Urothelium cell line (cell line): ENCODE data around the gene KCNQ5.

Source experiments
- DNase-seq: peaks from one replicate; pipeline ENCODE4 v3.0.0; 2011; ENCODE audit warnings: low spot score, mixed read lengths
- FAIRE-seq: peaks from 2 replicates; lab custom pipeline; 2011; peaks lifted over from hg19 to GRCh38; lab: Jason Lieb, UNC

Gene KCNQ5

GRCh38 chr6:72788188-72788587 is 166.3 kb downstream of the KCNQ5 start:
- FAIRE-seq (no peak), DNase-seq (no peak)

GRCh38 chr6:72789145-72789544 is 167.3 kb downstream of the KCNQ5 start:
- FAIRE-seq: no peak

GRCh38 chr6:72792692-72793091 is 170.8 kb downstream of the KCNQ5 start:
- no peak for FAIRE-seq
- no peak for DNase-seq

More at GRCh38 chr6:72789145-72789544, 167.3 kb downstream of the KCNQ5 start:
- no peak for DNase-seq

- no peak for DNase-seq
- no peak for FAIRE-seq
Observed at GRCh38 chr6:72793641-72794395, 172.0 kb downstream of the KCNQ5 start.

- no peak for FAIRE-seq
- no peak for DNase-seq
Observed at GRCh38 chr6:72798196-72798595, 176.3 kb downstream of the KCNQ5 start.

- no peak for DNase-seq
- no peak for FAIRE-seq
Observed at GRCh38 chr6:72809746-72810379, 188.0 kb downstream of the KCNQ5 start.

- DNase-seq: no peak
- no peak for FAIRE-seq
Observed at GRCh38 chr6:72810571-72811280, 188.9 kb downstream of the KCNQ5 start.

- FAIRE-seq: no peak
- DNase-seq: peak; percentile 31
Observed at GRCh38 chr6:72811971-72812421, 190.1 kb downstream of the KCNQ5 start.

- FAIRE-seq: no peak
- DNase-seq: no peak
Observed at GRCh38 chr6:72813807-72814596, 192.1 kb downstream of the KCNQ5 start.

GRCh38 chr6:72816022-72816421 is 194.2 kb downstream of the KCNQ5 start:
- FAIRE-seq (no peak), DNase-seq (no peak)

GRCh38 chr6:72817208-72817607 is 195.3 kb downstream of the KCNQ5 start:
- no peak for FAIRE-seq
- no peak for DNase-seq

GRCh38 chr6:72819609-72820008 is 197.7 kb downstream of the KCNQ5 start:
- FAIRE-seq (peak; percentile 35), DNase-seq (no peak)

- DNase-seq (no peak), FAIRE-seq (no peak)
Observed at GRCh38 chr6:72820153-72820552, 198.3 kb downstream of the KCNQ5 start.

- DNase-seq: no peak
- FAIRE-seq: no peak
Observed at GRCh38 chr6:72820906-72821305, 199.0 kb downstream of the KCNQ5 start.

- DNase-seq (no peak), FAIRE-seq (no peak)
Observed at GRCh38 chr6:72822023-72822422, 200.2 kb downstream of the KCNQ5 start.

GRCh38 chr6:72822691-72823090 is 200.8 kb downstream of the KCNQ5 start:
- DNase-seq (no peak), FAIRE-seq (no peak)

GRCh38 chr6:72824833-72825232 is 203.0 kb downstream of the KCNQ5 start:
- DNase-seq (no peak), FAIRE-seq (no peak)

GRCh38 chr6:72825315-72825911 is 203.5 kb downstream of the KCNQ5 start:
- no peak for FAIRE-seq
- no peak for DNase-seq

- DNase-seq (no peak), FAIRE-seq (no peak)
Observed at GRCh38 chr6:72826037-72826436, 204.2 kb downstream of the KCNQ5 start.

- DNase-seq (no peak), FAIRE-seq (peak; percentile 80)
Observed at GRCh38 chr6:72826744-72827438, 205.0 kb downstream of the KCNQ5 start.
